HG03558 (cell line): ENCODE results near the gene LEPROT.
A peak's percentile ranks its signal among the peaks of the same experiment; 100 is the strongest.
"Not testable (repeated sequence)": the region's sequence is repeated elsewhere in the genome, so short reads cannot be mapped to it uniquely, and the experiment has no call there.

Source experiments
- ATAC-seq: cut with Tn5 transposase; IDR thresholded peaks from one replicate; pipeline ENCODE4 v1.9.1; 2021; ENCODE audit warnings: moderate number of reproducible peaks; ENCODE audit not compliant: unreplicated experiment; ENCODE audit errors: extremely low read depth

Gene LEPROT, protein sequence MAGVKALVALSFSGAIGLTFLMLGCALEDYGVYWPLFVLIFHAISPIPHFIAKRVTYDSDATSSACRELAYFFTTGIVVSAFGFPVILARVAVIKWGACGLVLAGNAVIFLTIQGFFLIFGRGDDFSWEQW

GRCh38 chr1:65420590-65421350 lies at the start of gene LEPROT, which contains the start of gene LEPR:
TSS of gene LEPROT (plus strand) at chr1:65420668. CDS start at chr1:65420725, 57 bp downstream.
TSS of gene LEPR (plus strand) at chr1:65420668. CDS start at chr1:65565566, 144,898 bp downstream.
- ATAC-seq, result peak; percentile 15

- ATAC-seq, result no peak
Measured at GRCh38 chr1:65371544-65371943, 48.9 kb upstream of the LEPROT start.

DNA sequence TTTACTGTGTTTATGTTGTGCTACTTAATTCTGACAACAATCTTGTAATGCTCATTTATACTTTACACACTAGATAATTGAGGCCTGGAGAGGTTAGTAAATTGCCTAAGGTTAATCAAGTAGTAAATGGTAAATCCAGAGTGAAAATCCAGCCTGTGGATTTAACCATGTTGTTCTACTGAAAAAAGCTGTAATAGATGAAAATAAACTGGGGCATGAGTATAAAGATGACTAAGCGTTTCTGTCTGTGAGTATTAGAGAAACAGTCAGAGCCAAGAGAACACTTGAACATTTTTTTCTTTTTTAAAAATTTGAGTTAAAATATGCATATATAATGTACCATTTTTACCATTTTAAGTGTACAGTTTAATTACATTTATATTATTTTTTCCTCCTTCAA lies 47.9 kb upstream of the LEPROT start:
- ATAC-seq, result no peak

DNA sequence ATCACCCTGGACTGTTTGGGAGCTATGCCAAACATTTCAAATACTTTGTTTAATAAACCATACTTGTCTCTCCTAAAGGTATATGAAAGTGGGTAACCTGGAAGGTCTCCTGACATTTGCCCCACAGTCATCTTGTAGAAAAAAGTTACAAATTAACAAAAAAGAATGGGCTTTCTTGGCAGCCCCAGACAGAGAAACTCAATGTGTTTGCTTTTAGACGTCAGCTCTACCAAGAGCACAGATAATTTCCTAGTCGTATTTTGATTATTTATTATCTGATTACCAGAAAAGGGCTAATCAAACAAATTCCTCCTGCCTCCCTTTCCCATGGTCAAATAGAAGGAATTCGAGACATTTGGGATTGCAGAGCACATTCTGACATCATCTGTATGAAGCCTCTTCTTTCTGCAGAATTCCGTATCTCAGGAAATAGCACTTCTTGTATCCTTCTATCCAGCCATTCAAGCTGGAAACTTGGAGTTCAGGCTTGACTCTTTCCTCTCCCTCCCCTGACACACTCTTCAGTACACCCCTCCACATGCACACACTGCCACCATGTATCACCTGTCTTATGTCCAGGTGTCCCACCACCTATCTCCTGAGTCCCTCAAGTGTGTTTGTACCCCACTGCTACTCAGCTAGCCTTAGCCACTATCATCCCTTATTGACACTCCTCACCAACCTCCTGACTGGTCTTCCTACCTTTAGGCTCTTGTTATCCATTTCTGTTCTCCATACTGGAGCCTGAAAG lies 42.8 kb upstream of the LEPROT start:
- ATAC-seq, result no peak

DNA sequence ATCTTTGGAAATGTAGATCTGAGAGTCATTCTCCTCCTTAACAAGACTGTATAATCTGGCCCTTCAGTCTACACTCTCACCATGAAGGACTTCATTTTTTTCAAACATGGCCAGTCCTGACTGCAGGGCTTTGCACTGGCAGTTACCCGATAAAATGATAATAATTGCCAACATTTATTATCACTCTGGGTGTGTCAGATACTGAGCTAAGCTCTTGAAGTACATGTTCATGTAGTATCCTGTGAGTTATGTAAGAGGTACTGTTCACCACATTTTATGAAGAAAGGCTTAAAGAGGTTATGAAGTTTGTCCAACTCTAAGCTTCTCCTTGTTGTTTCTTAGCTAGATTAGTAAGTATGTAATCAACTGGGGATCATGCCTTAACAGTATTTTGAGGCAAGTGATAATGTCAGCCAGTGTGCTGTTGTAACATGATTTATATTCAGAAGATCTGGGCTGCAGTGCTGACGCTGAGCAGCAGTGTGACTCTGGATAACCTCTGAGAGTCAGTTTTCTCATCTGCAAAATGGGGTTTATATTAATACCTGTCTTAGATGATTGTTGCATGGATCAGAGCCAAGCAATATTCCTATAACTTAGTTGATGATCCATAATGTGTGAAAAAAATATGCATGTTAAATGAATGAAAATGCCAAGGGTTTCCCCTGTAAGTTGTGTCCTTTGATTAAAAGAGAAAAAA lies 42.1 kb upstream of the LEPROT start:
- no peak for ATAC-seq

GRCh38 chr1:65384426-65384825 lies 36.0 kb upstream of the LEPROT start:
- not testable (repeated sequence) for ATAC-seq

DNA sequence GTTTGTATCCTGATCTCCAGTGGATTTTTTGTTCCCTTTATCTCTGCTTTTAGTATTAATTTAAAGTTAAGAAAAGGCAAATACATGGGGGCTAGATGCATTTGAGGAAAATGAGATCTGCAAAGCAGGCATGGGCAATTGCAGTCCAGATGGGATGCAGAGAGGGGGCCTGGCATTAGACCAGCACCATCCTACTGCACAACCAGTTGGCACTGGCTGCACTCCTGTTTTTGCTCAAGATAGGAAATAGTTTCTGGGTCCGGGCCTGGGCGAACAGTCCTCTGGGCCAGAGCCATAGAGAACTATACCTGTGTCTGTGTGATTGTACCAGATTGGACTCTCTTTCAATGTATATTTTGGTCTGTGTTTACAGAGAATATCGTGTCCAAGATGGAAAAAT lies 34.0 kb upstream of the LEPROT start:
- no peak for ATAC-seq

DNA sequence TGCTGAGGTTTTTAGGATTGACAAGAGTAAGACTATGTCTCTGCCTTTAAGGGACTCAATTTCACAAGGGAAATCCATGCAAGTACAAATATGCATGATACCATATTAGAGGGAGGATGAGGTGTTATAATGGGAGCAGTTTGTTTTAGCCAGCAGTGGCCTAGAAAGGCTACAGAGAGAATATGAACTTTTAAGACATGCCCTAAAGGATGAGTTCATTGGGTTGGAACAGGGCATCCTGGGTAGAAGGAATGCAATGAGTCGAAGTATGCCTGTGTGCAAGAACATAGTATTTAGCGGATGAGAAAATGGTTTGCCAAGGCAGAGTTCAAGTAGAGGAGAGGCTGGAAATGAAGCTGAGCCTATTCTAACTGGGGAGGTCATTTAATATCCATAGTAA lies 32.6 kb upstream of the LEPROT start:
- no peak for ATAC-seq

- ATAC-seq, result no peak
Measured at GRCh38 chr1:65388908-65389695, 31.4 kb upstream of the LEPROT start.

GRCh38 chr1:65392497-65392896 lies 28.0 kb upstream of the LEPROT start:
- no peak for ATAC-seq

DNA sequence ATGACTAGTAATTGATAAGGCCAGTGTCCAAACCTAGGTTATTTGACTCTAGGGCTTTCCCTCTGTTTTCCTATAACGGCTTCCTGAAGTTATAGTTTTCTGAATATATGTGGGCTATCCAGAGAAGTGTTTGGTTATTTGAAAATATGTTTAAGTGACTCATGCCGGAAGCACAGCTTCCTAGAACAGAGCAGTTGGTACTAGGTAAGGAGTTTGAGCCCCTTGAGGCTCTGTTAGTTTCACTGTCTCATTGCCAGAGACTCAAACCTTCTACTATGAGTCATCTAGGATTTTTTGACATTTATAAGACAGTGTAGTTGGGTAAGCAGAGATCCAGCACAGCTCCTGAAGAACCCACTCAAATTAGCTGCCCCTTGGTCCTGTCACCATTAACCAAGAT lies 27.1 kb upstream of the LEPROT start:
- peak; percentile 99 for ATAC-seq

GRCh38 chr1:65393928-65394327 lies 26.5 kb upstream of the LEPROT start:
- no peak for ATAC-seq

GRCh38 chr1:65395887-65396612 lies 24.4 kb upstream of the LEPROT start:
- no peak for ATAC-seq

GRCh38 chr1:65398083-65398482 lies 22.4 kb upstream of the LEPROT start:
- no peak for ATAC-seq

DNA sequence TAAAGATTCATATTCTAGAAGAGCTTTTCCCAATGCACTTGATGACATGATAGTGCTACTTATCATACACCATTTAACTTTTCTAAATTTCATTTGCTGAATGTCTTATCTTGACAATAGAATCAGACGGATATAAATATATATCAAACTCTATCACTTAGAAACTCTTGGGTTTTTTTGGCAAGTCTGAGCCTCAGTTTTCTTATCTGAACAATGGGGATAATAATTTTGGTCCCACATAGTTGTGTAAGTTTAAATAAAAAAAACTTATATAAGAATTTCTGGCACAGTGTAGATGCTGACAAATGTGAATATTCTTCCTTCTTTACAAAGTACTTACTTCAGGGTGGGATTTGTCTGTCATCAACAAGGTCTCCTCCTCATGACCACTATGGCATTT lies 21.5 kb upstream of the LEPROT start:
- ATAC-seq, result no peak

DNA sequence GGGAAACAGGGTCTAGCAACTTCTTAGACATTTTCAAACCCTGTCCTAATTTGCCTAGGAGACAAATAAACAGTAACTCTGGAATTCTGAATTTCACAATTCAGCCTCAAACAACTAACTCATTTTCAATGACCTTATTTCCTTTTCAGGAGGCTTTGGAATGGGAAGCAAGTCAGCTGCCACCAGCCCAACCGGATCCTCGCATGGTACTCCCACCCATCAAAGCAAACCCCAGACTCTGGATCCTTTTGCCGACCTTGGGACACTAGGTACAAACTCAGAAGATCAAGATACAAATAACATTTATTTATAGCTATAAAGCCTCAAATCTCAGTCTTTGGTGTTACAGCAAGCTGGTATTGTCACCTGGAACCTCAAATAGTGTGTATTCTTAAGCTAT lies 18.9 kb upstream of the LEPROT start:
- ATAC-seq, result no peak

DNA sequence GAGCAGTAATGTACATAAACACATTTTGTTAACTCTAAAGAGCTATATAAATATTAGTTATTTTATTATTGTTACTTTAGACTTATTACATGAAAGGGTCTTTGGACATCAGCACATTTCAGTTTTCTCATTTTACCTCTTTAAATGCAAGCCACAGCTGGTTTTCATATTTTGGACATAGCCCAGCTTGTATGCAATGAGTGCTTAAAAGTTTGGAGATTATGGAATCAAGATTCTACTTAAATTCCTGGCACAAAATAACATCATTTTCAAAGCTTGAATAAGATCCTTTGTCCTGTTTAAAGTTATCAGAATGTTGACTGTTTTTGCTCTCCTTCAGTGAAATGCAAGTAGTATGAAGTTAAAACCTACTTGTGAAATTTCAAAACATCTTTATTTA lies 15.5 kb upstream of the LEPROT start:
- no peak for ATAC-seq

DNA sequence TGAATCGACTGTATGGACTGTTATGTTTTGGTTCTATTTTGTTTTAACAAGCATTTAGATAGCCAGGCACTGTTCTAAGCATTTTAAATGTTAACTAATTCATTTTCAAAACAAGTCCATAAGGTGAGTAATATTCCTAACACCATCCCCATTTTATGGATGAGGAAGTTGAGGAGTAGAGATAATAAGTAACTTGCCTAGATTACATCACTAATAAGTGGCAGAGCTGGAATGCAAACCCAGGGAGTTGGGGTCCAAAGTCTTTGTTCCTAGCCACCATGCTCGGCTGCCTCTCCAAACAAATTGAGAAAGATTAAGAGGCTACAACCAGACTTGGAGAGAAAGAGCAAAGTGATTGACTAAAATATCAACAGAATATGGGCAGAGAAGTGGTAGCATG lies 12.6 kb upstream of the LEPROT start:
- no peak for ATAC-seq

GRCh38 chr1:65409314-65409713 lies 11.2 kb upstream of the LEPROT start:
- ATAC-seq, result no peak
